NCI-H1930 (cell line): ENCODE measurements around the gene FNDC5.

Experiments
- DNase-seq, 2 experiments: peaks; one replicate each; lab custom pipeline; 2025; lab: John Stamatoyannopoulos, UW

FNDC5 gene

GRCh38 chr1:32813941-32814739, 56.6 kb downstream of the FNDC5 start:
- DNase-seq, result no peak
